ENCODE measurements around the gene ISL2. TPM values are rescaled to one million over a fixed set of nuclear protein-coding genes. Genes with fewer than 3 reads are reported as not detected.

The ISL2 gene
- total and polyA plus RNA-seq, 2 of the 13 experiments (the other 11 are each of a cell fraction or from before 2014, with no cell fraction given): 4.3 to 5.1 TPM

GRCh38 chr15:76337696-76338485, 1.3 kb downstream of the ISL2 start (continued):
- peak; percentile 97 for TF ChIP-seq ZNF687 (CRISPR knock-in tag; IDR thresholded peaks at IDR 0.05)
- peak; percentile 83; the same call in 1 of the 2 replicates for TF ChIP-seq GLI4 (CRISPR knock-in tag; IDR thresholded peaks at IDR 0.05; ENCODE audit: borderline replicate concordance)
- TF ChIP-seq ZNF790 (CRISPR knock-in tag; IDR thresholded peaks at IDR 0.05; ENCODE audit: borderline replicate concordance): peak; percentile 78; the same call in 1 of the 2 replicates
- TF ChIP-seq PATZ1 (CRISPR knock-in tag; IDR thresholded peaks at IDR 0.05): peak; percentile 27; the same call in 1 of the 2 replicates
- TF ChIP-seq AFF4 (CRISPR knock-in tag; IDR thresholded peaks at IDR 0.05): no peak
- peak; percentile 80 for TF ChIP-seq NKX3-1 (CRISPR knock-in tag; IDR thresholded peaks at IDR 0.05)
- TF ChIP-seq ZNF574 (CRISPR knock-in tag; IDR thresholded peaks at IDR 0.05): peak; percentile 70
- peak; percentile 56; the same call in 1 of the 2 replicates for TF ChIP-seq HIVEP1 (CRISPR knock-in tag; IDR thresholded peaks at IDR 0.05)
- TF ChIP-seq ZNF792 (CRISPR knock-in tag; IDR thresholded peaks at IDR 0.05): no peak
- no peak for TF ChIP-seq ZNF577 (CRISPR knock-in tag; IDR thresholded peaks at IDR 0.05; ENCODE audit: borderline replicate concordance, low read depth)
- no peak for TF ChIP-seq MXD4 (CRISPR knock-in tag; IDR thresholded peaks at IDR 0.05)
- TF ChIP-seq FOXP4 (CRISPR knock-in tag; IDR thresholded peaks at IDR 0.05): no peak
- 0 out of 2 replicates have a peak, but pooled peaks have one; percentile 58 for TF ChIP-seq ZNF543 (CRISPR knock-in tag; IDR thresholded peaks at IDR 0.05)
